SU-DHL-6 (cell line): ENCODE measurements around the gene FCHSD1.

Experiments
- H2AFZ ChIP-seq: fragments of 200-600 bp; sonication (generic); 2 replicates; pipeline ENCODE4 v1.6.1; 2014; ENCODE audit warnings: low read depth, mild to moderate bottlenecking, moderate library complexity, mixed read lengths, antibody characterized with exemption, low read length; ENCODE audit not compliant: severe bottlenecking
- H3F3A ChIP-seq: fragments of 200-600 bp; shearing (Covaris generic); 2 replicates; pipeline ENCODE4 v1.6.0; 2016; ENCODE audit warnings: antibody characterized with exemption, mild to moderate bottlenecking; ENCODE audit not compliant: insufficient read depth
- H3K27ac ChIP-seq: fragments of 200-600 bp; sonication (generic); 2 replicates; pipeline ENCODE4 v1.5.1; 2016; ENCODE audit warnings: low read depth, mild to moderate bottlenecking, low read length, moderate library complexity, mixed read lengths
- H3K27me3 ChIP-seq: fragments of 200-600 bp; sonication (generic), shearing (Covaris generic); 2 replicates; pipeline ENCODE4 v1.6.0; 2014; ENCODE audit warnings: mild to moderate bottlenecking, low read length
- H3K36me3 ChIP-seq: fragments of 200-600 bp; sonication (generic); 2 replicates; pipeline ENCODE4 v1.6.1; 2014; ENCODE audit warnings: mild to moderate bottlenecking, low read length, mixed read lengths
- H3K4me2 ChIP-seq: fragments of 300-600, 200-600 bp; shearing (Covaris generic), sonication (generic); 2 replicates; pipeline ENCODE4 v1.6.0; 2014; ENCODE audit warnings: low read length, low read depth, mild to moderate bottlenecking; ENCODE audit not compliant: poor library complexity, severe bottlenecking
- H3K4me3 ChIP-seq: fragments of 200-600 bp; sonication (generic); 2 replicates; pipeline ENCODE4 v1.5.1; 2014; ENCODE audit warnings: antibody characterized with exemption, low read length, mild to moderate bottlenecking, mixed read lengths; ENCODE audit not compliant: insufficient read depth, poor library complexity, severe bottlenecking
- H3K79me2 ChIP-seq: fragments of 200-600 bp; sonication (generic); 2 replicates; pipeline ENCODE4 v1.6.1; 2014; ENCODE audit warnings: mild to moderate bottlenecking, low read length, moderate library complexity; ENCODE audit not compliant: insufficient read depth
- H3K9ac ChIP-seq: fragments of 200-600 bp; sonication (generic); 2 replicates; pipeline ENCODE4 v1.7.0; 2014; ENCODE audit warnings: mild to moderate bottlenecking, low read length
- H3K9me2 ChIP-seq: fragments of 200-600 bp; sonication (generic); replicated peaks from 2 replicates; pipeline ENCODE4 v1.6.1; 2014; ENCODE audit warnings: low read length; ENCODE audit not compliant: insufficient read depth
- H3K9me3 ChIP-seq: fragments of 200-600 bp; sonication (generic); 2 replicates; pipeline ENCODE4 v1.6.1; 2014; ENCODE audit warnings: low read length, mixed read lengths; ENCODE audit not compliant: insufficient read depth
- H4K20me1 ChIP-seq: fragments of 200-600 bp; sonication (generic); 2 replicates; pipeline ENCODE4 v1.6.1; 2014; ENCODE audit warnings: low read depth, mild to moderate bottlenecking, antibody characterized with exemption, low read length, moderate library complexity, mixed read lengths
- EZH2phosphoT487 ChIP-seq: fragments of 200-600 bp; sonication (generic), shearing (Covaris generic); conservative IDR thresholded peaks from 2 replicates; pipeline ENCODE4 v1.6.1; 2018; ENCODE audit warnings: mild to moderate bottlenecking, antibody characterized with exemption, low read length, moderate library complexity, mixed read lengths
- TF ChIP-seq, protein P1 (sequence below): fragments of 200-600 bp; sonication (generic); IDR thresholded peaks from one replicate; pipeline ENCODE4 v1.5.1; 2017; ENCODE audit warnings: antibody characterized with exemption, mild to moderate bottlenecking, low read length, moderate library complexity; ENCODE audit not compliant: insufficient read depth, poor library complexity, severe bottlenecking

FCHSD1 gene

DNA sequence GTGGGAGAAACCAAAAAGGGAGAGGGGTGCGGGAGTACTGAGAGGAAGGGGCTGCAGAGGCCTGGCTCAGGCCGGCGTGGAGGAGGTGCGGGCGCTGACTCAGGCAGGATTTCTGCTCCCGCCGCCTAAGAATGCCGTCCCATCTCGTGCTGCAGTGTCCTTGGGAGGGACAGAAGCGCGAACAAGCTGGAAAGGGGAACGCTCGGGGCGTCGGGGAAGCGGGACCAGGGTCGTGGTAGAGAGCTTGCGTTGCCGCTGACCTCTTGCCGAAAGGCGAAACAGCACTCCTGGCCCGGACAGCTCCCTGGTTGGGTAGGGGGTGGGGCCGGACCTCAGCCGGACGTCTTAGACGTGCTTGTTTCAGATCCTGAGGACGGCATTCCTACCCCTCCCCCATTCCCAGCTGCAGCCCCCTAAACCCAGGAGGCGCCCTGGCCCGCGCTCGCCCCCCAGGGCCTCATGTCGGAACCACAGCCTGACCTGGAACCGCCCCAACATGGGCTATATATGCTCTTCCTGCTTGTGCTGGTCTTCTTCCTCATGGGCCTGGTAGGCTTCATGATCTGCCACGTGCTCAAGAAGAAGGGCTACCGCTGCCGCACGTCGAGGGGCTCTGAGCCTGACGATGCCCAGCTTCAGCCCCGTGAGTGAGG lies 13.3 kb downstream of the FCHSD1 start:
- no peaks in the 10 kb centered on the region; the same call in 1 of the 2 replicates for H3K36me3 ChIP-seq

DNA sequence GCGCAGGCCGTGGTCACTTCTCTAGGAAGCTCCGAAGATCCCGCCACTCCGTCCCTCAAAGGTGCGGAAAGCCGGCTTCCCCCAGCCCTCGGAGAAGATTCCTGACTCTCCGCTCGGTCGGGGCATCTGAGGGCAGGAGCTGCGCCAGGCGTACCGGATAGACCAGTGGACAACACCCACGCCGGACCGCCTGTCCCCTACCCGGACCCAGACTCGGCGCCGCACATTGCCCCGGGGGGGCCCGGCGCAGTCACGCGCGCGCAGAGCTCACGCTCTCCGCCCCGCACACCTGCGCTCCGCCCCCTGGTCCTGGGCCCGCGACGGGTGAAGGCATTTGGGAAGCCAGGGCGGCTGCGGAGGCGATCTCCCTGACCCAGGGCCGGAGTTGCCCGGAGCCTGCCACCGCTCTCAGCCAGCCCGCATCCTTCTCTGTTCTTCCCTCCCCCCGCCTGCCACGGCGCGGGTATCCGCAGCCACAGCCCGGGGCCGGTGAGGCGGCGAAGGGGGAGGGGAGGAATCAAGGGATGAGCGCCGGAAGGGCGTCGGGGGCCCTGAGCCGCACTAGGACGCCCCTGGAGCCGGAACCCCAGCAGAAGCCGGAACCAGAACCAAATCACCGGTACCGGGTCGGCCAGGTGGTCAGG lies 14.0 kb downstream of the FCHSD1 start:
- peak overlapping the region; percentile 94 for H3K9ac ChIP-seq
- no peaks in the 10 kb centered on the region for H3K27me3 ChIP-seq
- H3K9me3 ChIP-seq = no peaks in the 10 kb centered on the region
- peaks cover 52% of the 10 kb centered on the region for H3K79me2 ChIP-seq
- peak overlapping the region; percentile 70 for H2AFZ ChIP-seq
- H3K4me3 ChIP-seq = peak overlapping the region; percentile 97
- H3F3A ChIP-seq = peaks cover 8% of the 10 kb centered on the region
- no peaks in the 10 kb centered on the region for H3K9me2 ChIP-seq
- H4K20me1 ChIP-seq = peaks cover 15% of the 10 kb centered on the region; the same call in 1 of the 2 replicates
- peaks cover 4% of the 10 kb centered on the region for H3K36me3 ChIP-seq
- TF ChIP-seq, protein P1, sequence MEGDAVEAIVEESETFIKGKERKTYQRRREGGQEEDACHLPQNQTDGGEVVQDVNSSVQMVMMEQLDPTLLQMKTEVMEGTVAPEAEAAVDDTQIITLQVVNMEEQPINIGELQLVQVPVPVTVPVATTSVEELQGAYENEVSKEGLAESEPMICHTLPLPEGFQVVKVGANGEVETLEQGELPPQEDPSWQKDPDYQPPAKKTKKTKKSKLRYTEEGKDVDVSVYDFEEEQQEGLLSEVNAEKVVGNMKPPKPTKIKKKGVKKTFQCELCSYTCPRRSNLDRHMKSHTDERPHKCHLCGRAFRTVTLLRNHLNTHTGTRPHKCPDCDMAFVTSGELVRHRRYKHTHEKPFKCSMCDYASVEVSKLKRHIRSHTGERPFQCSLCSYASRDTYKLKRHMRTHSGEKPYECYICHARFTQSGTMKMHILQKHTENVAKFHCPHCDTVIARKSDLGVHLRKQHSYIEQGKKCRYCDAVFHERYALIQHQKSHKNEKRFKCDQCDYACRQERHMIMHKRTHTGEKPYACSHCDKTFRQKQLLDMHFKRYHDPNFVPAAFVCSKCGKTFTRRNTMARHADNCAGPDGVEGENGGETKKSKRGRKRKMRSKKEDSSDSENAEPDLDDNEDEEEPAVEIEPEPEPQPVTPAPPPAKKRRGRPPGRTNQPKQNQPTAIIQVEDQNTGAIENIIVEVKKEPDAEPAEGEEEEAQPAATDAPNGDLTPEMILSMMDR = no peak
- TF ChIP-seq EZH2phosphoT487 = no peak
- peak overlapping the region; percentile 82 for H3K27ac ChIP-seq
- H3K4me2 ChIP-seq = peak overlapping the region; percentile 71

More for the DNA sequence above, 13.3 kb downstream of the FCHSD1 start:
- no peaks in the 10 kb centered on the region for H3K9me2 ChIP-seq
- no peaks in the 10 kb centered on the region for H3K9me3 ChIP-seq
- peak overlapping the region; percentile 70 for H2AFZ ChIP-seq
- peak overlapping the region; percentile 97 for H3K4me3 ChIP-seq
- peaks cover 14% of the 10 kb centered on the region; the same call in 1 of the 2 replicates for H4K20me1 ChIP-seq
- H3K4me2 ChIP-seq = peak overlapping the region; percentile 71
- peak overlapping the region; percentile 82 for H3K27ac ChIP-seq
- peaks cover 12% of the 10 kb centered on the region for H3F3A ChIP-seq
- TF ChIP-seq, protein P1 = peak; percentile 49
- no peak for TF ChIP-seq EZH2phosphoT487
- H3K9ac ChIP-seq = peak overlapping the region; percentile 94
- H3K27me3 ChIP-seq = no peaks in the 10 kb centered on the region
- peaks cover 45% of the 10 kb centered on the region for H3K79me2 ChIP-seq

DNA sequence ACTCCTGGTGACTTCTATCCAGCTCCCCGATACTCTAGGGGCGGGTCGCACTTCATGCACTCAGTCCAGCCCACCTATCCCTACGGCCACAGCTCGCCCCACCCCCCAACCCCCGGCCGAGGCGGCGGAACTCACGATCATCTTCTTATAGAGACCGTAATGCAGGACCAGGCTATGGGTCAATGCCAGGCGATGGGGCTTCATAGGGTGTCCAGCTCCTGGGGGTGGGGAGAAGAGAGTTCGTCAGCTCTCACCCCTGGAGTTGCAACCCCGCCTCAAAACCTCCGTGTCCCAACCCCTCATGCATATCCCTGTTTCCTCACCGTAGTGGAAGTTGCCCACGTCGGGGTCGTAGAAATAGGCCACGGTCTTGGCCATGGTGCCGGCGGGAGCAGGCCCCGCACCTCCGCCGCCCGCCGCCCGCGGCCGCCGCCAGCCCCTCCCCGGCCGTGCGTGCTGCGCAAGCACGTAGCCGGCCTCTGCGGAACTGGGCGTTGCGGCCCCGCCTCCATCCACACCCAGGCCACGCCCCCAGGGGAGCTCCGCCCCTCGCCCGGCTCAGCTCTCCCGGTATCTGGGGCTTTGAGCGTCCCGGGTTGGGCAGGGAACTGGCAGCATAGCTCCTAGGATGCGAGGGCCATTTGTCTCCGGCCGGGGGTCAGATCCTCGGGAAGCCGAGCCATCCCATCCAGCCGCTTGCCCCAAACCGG lies 14.7 kb downstream of the FCHSD1 start, which contains the start of the genes HDAC3 and RELL2:
Gene HDAC3 (minus strand): TSS at position 437 of the 710 bp plus-strand sequence. CDS start 59 bp downstream, at position 378.
Gene RELL2 (plus strand): TSS at position 585 of the 710 bp plus-strand sequence. CDS start 1,229 bp downstream, outside the sequence.
- H3K4me2 ChIP-seq = peak within 1 kb of the TSS; percentile 71
- H4K20me1 ChIP-seq = peaks cover 15% of the 10 kb centered on the region; the same call in 1 of the 2 replicates
- H3K27ac ChIP-seq = peak within 1 kb of the TSS; percentile 82
- no peaks in the 10 kb centered on the region for H3K9me2 ChIP-seq
- peak within 1 kb of the TSS; percentile 97 for H3K4me3 ChIP-seq
- TF ChIP-seq, protein P1 = no peak
- no peak for TF ChIP-seq EZH2phosphoT487
- peaks cover 4% of the 10 kb centered on the region for H3K36me3 ChIP-seq
- no peaks in the 10 kb centered on the region for H3K27me3 ChIP-seq
- H3K79me2 ChIP-seq = peaks cover 59% of the 10 kb centered on the region
- no peaks in the 10 kb centered on the region for H3K9me3 ChIP-seq
- peak within 1 kb of the TSS; percentile 70 for H2AFZ ChIP-seq
- peaks cover 8% of the 10 kb centered on the region for H3F3A ChIP-seq
- peak within 1 kb of the TSS; percentile 94 for H3K9ac ChIP-seq
